OCI-LY1 (cell line): ENCODE measurements around the gene LIPC.

Source experiments
- EZH2 ChIP-seq: fragments of 200-600 bp; sonication (generic), shearing (Covaris generic); IDR thresholded peaks from 2 replicates; pipeline ENCODE4 v1.8.0; 2017; ENCODE audit warnings: borderline replicate concordance, mixed run types, mild to moderate bottlenecking, antibody characterized with exemption, low read length, moderate library complexity, mixed read lengths
- TF ChIP-seq, protein P1 (sequence below): fragments of 200-600 bp; sonication (generic), shearing (Covaris generic); IDR thresholded peaks from 2 replicates; pipeline ENCODE4 v1.5.1; 2017; ENCODE audit warnings: mild to moderate bottlenecking, antibody characterized with exemption, low read length, moderate library complexity, mixed read lengths

DNA sequence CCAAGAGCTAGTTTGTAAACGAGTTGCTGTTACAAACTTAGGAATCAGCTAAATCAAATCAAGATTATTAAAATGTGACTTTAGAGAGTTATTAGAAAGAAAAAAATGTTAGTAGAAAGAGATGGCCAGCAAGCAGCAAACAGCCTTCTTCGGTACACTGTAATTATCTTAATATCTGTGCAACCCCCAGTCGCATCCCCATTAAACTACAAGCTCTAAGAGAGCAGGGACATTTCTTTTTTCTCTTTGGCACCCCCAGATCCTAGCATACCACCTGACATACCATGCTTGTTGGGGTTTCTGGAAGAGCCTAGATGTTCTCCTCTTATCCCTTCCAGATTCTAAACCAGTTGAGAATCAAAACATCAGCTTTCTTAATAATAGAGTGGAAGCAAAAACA lies 45.1 kb upstream of the LIPC start:
- TF ChIP-seq, protein P1, sequence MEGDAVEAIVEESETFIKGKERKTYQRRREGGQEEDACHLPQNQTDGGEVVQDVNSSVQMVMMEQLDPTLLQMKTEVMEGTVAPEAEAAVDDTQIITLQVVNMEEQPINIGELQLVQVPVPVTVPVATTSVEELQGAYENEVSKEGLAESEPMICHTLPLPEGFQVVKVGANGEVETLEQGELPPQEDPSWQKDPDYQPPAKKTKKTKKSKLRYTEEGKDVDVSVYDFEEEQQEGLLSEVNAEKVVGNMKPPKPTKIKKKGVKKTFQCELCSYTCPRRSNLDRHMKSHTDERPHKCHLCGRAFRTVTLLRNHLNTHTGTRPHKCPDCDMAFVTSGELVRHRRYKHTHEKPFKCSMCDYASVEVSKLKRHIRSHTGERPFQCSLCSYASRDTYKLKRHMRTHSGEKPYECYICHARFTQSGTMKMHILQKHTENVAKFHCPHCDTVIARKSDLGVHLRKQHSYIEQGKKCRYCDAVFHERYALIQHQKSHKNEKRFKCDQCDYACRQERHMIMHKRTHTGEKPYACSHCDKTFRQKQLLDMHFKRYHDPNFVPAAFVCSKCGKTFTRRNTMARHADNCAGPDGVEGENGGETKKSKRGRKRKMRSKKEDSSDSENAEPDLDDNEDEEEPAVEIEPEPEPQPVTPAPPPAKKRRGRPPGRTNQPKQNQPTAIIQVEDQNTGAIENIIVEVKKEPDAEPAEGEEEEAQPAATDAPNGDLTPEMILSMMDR, result no peak
- TF ChIP-seq EZH2, result no peak
